ENCODE measurements around the gene ZNF474.

GRCh38 chr5:122180146-122180712 lies 50.9 kb downstream of the ZNF474 start:
- TF ChIP-seq POLR2A (IDR thresholded peaks at IDR 0.05) = no peak
- no peak for TF ChIP-seq CTCF (IDR thresholded peaks at IDR 0.05)
